Fibroblast of skin of left quadriceps (primary cell): ENCODE results near the gene CACUL1.
A peak's percentile ranks its signal among the peaks of the same experiment; 100 is the strongest.
"Not testable (repeated sequence)": the region's sequence is repeated elsewhere in the genome, so short reads cannot be mapped to it uniquely, and the experiment has no call there.

Experiments used
- DNase-seq, 2 experiments: peaks; one replicate each; pipeline ENCODE4 v3.0.0-alpha.2; 2013; ENCODE audit warnings: low read depth in 2 of 2

CACUL1 gene

GRCh38 chr10:118768041-118768919 is 13.5 kb upstream of the CACUL1 start:
- DNase-seq = no peak

- DNase-seq = no peak
These were observed 12.7 kb upstream of the CACUL1 start for GRCh38 chr10:118767297-118768040.

GRCh38 chr10:118764195-118764594 is 9.4 kb upstream of the CACUL1 start:
- DNase-seq = no peak

GRCh38 chr10:118763202-118763988 is 8.6 kb upstream of the CACUL1 start:
- no peak for DNase-seq

- no peak for DNase-seq
These were observed 5.5 kb upstream of the CACUL1 start for GRCh38 chr10:118760265-118760664.

GRCh38 chr10:118758449-118758848 is 3.7 kb upstream of the CACUL1 start:
- no peak for DNase-seq

GRCh38 chr10:118754229-118754555 is 578 bp downstream of the CACUL1 start:
- no peak for DNase-seq

GRCh38 chr10:118753331-118754228 is 1.2 kb downstream of the CACUL1 start:
- no peak for DNase-seq

GRCh38 chr10:118752409-118752808 is 2.4 kb downstream of the CACUL1 start:
- DNase-seq = no peak

- DNase-seq = no peak
These were observed 3.5 kb downstream of the CACUL1 start for GRCh38 chr10:118751265-118751664.

- DNase-seq = no peak
These were observed 6.7 kb downstream of the CACUL1 start for GRCh38 chr10:118748041-118748440.

GRCh38 chr10:118746246-118746645 is 8.5 kb downstream of the CACUL1 start:
- DNase-seq = no peak

GRCh38 chr10:118745056-118745455 is 9.7 kb downstream of the CACUL1 start:
- no peak for DNase-seq

GRCh38 chr10:118744346-118744918 is 10.3 kb downstream of the CACUL1 start:
- not testable (repeated sequence) for DNase-seq

GRCh38 chr10:118742782-118743181 is 12.0 kb downstream of the CACUL1 start:
- DNase-seq = peak in 1 of 2 experiments; percentile 28

- DNase-seq = no peak
These were observed 12.7 kb downstream of the CACUL1 start for GRCh38 chr10:118742032-118742431.

GRCh38 chr10:118738406-118738805 is 16.4 kb downstream of the CACUL1 start:
- DNase-seq = no peak

- no peak for DNase-seq
These were observed 17.0 kb downstream of the CACUL1 start for GRCh38 chr10:118737603-118738302.

- no peak for DNase-seq
These were observed 19.5 kb downstream of the CACUL1 start for GRCh38 chr10:118735294-118735693.

GRCh38 chr10:118734475-118734874 is 20.3 kb downstream of the CACUL1 start:
- no peak for DNase-seq
